B cell (primary cell): ENCODE data around the gene PRRX1. TPM values are rescaled to one million over a fixed set of nuclear protein-coding genes. Genes with fewer than 3 reads are reported as not detected.

Experiments used
- ATAC-seq: fragments of 200-7000 bp; cut with Tn5 transposase; one replicate; pipeline ENCODE4 v1.10.0; 2021; ENCODE audit warnings: low read depth, mild to moderate bottlenecking, moderate number of reproducible peaks, moderate library complexity
- CTCF ChIA-PET: fragments of 350-600 bp; sonication (Branson Sonifier 250); formaldehyde crosslinking; loops from one replicate; lab custom pipeline; 2021; ENCODE audit warnings: antibody characterized with exemption, inconsistent platforms; lab: Charles Lee
- POLR2A ChIA-PET: fragments of 350-600 bp; sonication (Branson Sonifier 250); formaldehyde crosslinking; loops from one replicate; lab custom pipeline; 2021; ENCODE audit warnings: antibody characterized with exemption; lab: Charles Lee
- DNase-seq: peaks from one replicate; pipeline ENCODE4 v3.0.0; 2013
- H2AFZ ChIP-seq: 2 replicates; pipeline ENCODE4 v1.6.1; 2012; ENCODE audit warnings: mild to moderate bottlenecking, low read depth, low read length; ENCODE audit not compliant: insufficient read depth, poor library complexity, severe bottlenecking
- H3K27ac ChIP-seq, 2 donors: 1 replicate in 1 of 2; 2 replicates in 1 of 2; pipeline ENCODE4 v1.5.1; 2012 to 2013; ENCODE audit warnings: low read length in 2 of 2, mild to moderate bottlenecking in 2 of 2, moderate library complexity in 1 of 2
- H3K27me3 ChIP-seq, 4 experiments: fragments of 200-600 bp in 1 of 4; sonication (generic) in 1 of 4; replicated peaks in 1 of 4; 1 replicate in 2 of 4; 2 replicates in 2 of 4; pipeline versions ENCODE4 v1.6.1 to v1.7.0; 2013 to 2016; ENCODE audit warnings: low read length in 3 of 4, mild to moderate bottlenecking in 2 of 4, mixed read lengths in 1 of 4, moderate library complexity in 1 of 4; ENCODE audit not compliant: insufficient read depth in 4 of 4, control insufficient read depth in 3 of 4; ENCODE audit errors: control extremely low read depth in 1 of 4
- H3K36me3 ChIP-seq, 2 experiments: replicated peaks in 1 of 2; 1 replicate in 1 of 2; 2 replicates in 1 of 2; pipeline versions ENCODE4 v1.6.1 to v1.7.1; 2013; ENCODE audit warnings: low read length in 1 of 2; ENCODE audit not compliant: insufficient read depth in 2 of 2, control insufficient read depth in 1 of 2; ENCODE audit errors: control extremely low read depth in 1 of 2, extremely low read depth in 1 of 2
- H3K4me1 ChIP-seq, 2 donors: fragments of 200-600 bp in 1 of 2; sonication (generic) in 1 of 2; 1 replicate in 1 of 2; 2 replicates in 1 of 2; pipeline versions ENCODE4 v1.5.1 to v1.6.1; 2013 to 2017; ENCODE audit warnings: low read length in 2 of 2; ENCODE audit not compliant: control insufficient read depth in 2 of 2, insufficient read depth in 2 of 2
- H3K4me2 ChIP-seq: replicated peaks from 2 replicates; pipeline ENCODE3; 2012; ENCODE audit warnings: mild to moderate bottlenecking, low read depth, low read length; ENCODE audit not compliant: poor library complexity, severe bottlenecking
- H3K4me3 ChIP-seq, 5 experiments: fragments of 200-600 bp in 1 of 5; sonication (generic) in 1 of 5; 1 replicate in 3 of 5; 2 replicates in 2 of 5; pipeline versions ENCODE4 v1.5.1 to v1.7.0; 2011 to 2016; ENCODE audit warnings: low read length in 4 of 5, mild to moderate bottlenecking in 4 of 5, low read depth in 2 of 5, control low read depth in 1 of 5, moderate library complexity in 1 of 5; ENCODE audit not compliant: insufficient read depth in 1 of 5; ENCODE audit errors: control extremely low read depth in 1 of 5, extremely low read depth in 1 of 5
- H3K79me2 ChIP-seq: fragments of 200-600 bp; sonication (generic); one replicate; pipeline ENCODE4 v1.6.0; 2016; ENCODE audit warnings: low read length; ENCODE audit not compliant: control insufficient read depth, insufficient read depth
- H3K9ac ChIP-seq: fragments of 200-600 bp; sonication (generic); 2 replicates; pipeline ENCODE4 v1.6.1; 2017; ENCODE audit warnings: mild to moderate bottlenecking, low read length, moderate library complexity
- H3K9me3 ChIP-seq, 3 donors: one replicate each; pipeline versions ENCODE4 v1.6.1 to v1.7.1; 2013; ENCODE audit warnings: low read length in 2 of 3; ENCODE audit not compliant: control insufficient read depth in 2 of 3, insufficient read depth in 1 of 3; ENCODE audit errors: control extremely low read depth in 1 of 3
- H4K20me1 ChIP-seq: 2 replicates; pipeline ENCODE4 v1.6.0; 2012; ENCODE audit warnings: mild to moderate bottlenecking, low read length; ENCODE audit not compliant: insufficient read depth, control insufficient read depth, poor library complexity, severe bottlenecking
- H3K27ac Mint-ChIP-seq: one replicate; pipeline ENCODE4 v1.8.0; 2021; ENCODE audit warnings: mixed read lengths
- H3K27me3 Mint-ChIP-seq: one replicate; pipeline ENCODE4 v1.8.0; 2021; ENCODE audit warnings: mixed read lengths
- H3K4me1 Mint-ChIP-seq: one replicate; pipeline ENCODE4 v1.8.0; 2021; ENCODE audit warnings: mixed read lengths
- H3K4me3 Mint-ChIP-seq: one replicate; pipeline ENCODE4 v1.8.0; 2021; ENCODE audit warnings: mixed read lengths
- H3K9me3 Mint-ChIP-seq: one replicate; pipeline ENCODE4 v1.8.0; 2022; ENCODE audit warnings: mixed read lengths; ENCODE audit not compliant: insufficient read depth
- EZH2 ChIP-seq: IDR thresholded peaks from 2 replicates; pipeline ENCODE4 v1.6.1; 2012; ENCODE audit warnings: borderline replicate concordance, low read depth, mild to moderate bottlenecking, moderate library complexity, low read length; ENCODE audit not compliant: insufficient read depth, poor library complexity, severe bottlenecking
- WGBS: methylation state at CpG from one replicate; pipeline ENCODE4 v1.1.5; 2013; ENCODE audit warnings: missing lambda C conversion rate; ENCODE audit not compliant: insufficient coverage; 5-methylcytosine and 5-hydroxymethylcytosine counted together
- intact Hi-C: fragments of 100-400 bp; cut with micrococcal nuclease; formaldehyde crosslinking; loops from one replicate; pipeline ENCODE4 v1.10.0; 2022
- polyA plus RNA-seq: library from polyadenylated mRNA; depleted of rRNA; stranded (reverse); fragments of >200 nt; gene quantifications from 2 replicates; pipeline ENCODE4 v1.2.3, GENCODE V29; 2012
- total RNA-seq, 2 donors: library from RNA; stranded (reverse); fragments of 120-200 nt in 1 of 2; gene quantifications; 1 replicate in 1 of 2; 2 replicates in 1 of 2; pipeline versions ENCODE4 v1.2.3 to v1.2.4, GENCODE V29; 2013 to 2022
- TF ChIP-seq, protein P1 (sequence below): fragments of 200-600 bp; IDR thresholded peaks from one replicate; pipeline ENCODE4 v1.8.0; 2022; ENCODE audit warnings: antibody characterized with exemption, mild to moderate bottlenecking

The PRRX1 gene
- total and polyA plus RNA-seq, 2 donors (not counting 1 experiment from before 2014, with no cell fraction given): not detected

DNA sequence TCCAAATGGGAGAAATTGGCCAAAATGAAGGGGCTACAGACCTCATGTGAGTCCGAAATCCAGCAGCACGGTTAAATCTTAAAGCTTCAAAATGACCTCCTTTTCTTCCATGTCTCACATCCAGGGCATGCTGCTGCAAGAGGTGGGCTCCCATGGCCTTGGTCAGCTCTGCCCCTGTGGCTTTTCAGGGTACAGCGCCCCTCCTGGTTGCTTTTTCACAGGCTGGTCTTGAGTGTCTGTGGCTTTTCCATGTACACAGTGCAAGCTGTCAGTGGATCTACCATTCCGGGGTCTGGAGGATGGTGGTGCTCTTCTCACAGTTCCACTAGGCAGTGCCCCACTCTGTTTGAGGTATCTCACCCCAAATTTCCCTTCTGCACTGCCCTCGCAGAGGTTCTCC, 78.7 kb downstream of the PRRX1 start:
- 77% methylated on average over 5 of the region's 5 CpGs for WGBS
- ChIA-PET CTCF (no interaction called here), POLR2A (no interaction called here)
- Histone ChIP-seq H3K79me2 (no peaks in the 10 kb centered on the region), H3K36me3 (no peaks in the 10 kb centered on the region), H3K4me1 (no peaks in the 10 kb centered on the region), H3K9me3 (peaks cover 0 to 12% (median 3%) of the 10 kb centered on the region in 3 donors), H2AFZ (no peak overlapping the region), H3K4me3 (no peak overlapping the region), H3K27me3 (peaks cover 0 to 4% (median 0%) of the 10 kb centered on the region in 4 experiments), H3K27ac (no peak overlapping the region), H4K20me1 (no peaks in the 10 kb centered on the region), H3K9ac (no peak overlapping the region), H3K4me2 (no peak overlapping the region)
- intact Hi-C loops: no loop called here
- H3K9me3 Mint-ChIP-seq: peaks cover 5% of the 10 kb centered on the region
- ATAC-seq (no peak), DNase-seq (no peak)
- TF ChIP-seq, protein P1, sequence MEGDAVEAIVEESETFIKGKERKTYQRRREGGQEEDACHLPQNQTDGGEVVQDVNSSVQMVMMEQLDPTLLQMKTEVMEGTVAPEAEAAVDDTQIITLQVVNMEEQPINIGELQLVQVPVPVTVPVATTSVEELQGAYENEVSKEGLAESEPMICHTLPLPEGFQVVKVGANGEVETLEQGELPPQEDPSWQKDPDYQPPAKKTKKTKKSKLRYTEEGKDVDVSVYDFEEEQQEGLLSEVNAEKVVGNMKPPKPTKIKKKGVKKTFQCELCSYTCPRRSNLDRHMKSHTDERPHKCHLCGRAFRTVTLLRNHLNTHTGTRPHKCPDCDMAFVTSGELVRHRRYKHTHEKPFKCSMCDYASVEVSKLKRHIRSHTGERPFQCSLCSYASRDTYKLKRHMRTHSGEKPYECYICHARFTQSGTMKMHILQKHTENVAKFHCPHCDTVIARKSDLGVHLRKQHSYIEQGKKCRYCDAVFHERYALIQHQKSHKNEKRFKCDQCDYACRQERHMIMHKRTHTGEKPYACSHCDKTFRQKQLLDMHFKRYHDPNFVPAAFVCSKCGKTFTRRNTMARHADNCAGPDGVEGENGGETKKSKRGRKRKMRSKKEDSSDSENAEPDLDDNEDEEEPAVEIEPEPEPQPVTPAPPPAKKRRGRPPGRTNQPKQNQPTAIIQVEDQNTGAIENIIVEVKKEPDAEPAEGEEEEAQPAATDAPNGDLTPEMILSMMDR: no peak
- no peak for TF ChIP-seq EZH2
- no peaks in the 10 kb centered on the region for H3K4me1 Mint-ChIP-seq
- H3K4me3 Mint-ChIP-seq: no peak overlapping the region
- H3K27me3 Mint-ChIP-seq: peaks cover 1% of the 10 kb centered on the region
- no peak overlapping the region for H3K27ac Mint-ChIP-seq

DNA sequence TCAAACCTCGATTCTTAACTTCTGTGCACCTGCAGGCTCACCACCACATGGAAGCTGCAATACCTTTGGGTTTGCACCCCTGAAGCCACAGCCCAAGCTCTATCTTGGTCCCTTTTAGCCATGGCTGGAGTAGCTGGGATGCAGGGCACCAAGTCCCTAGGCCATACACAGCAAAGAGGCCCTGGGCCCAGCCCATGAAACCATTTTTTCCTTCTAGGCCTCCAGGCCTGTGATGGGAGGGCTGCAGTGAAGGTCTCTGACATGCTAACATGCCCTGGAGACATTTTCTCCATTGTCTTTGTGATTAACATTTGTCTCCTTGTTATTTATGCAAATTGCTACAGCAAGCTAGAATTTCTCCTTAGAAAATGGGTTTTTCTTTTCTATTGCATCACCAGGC, 79.2 kb downstream of the PRRX1 start:
- no peak overlapping the region for H3K4me3 Mint-ChIP-seq
- H3K9me3 Mint-ChIP-seq: peaks cover 5% of the 10 kb centered on the region
- H3K27me3 Mint-ChIP-seq: no peaks in the 10 kb centered on the region
- TF ChIP-seq, protein P1: no peak
- no peak for TF ChIP-seq EZH2
- no peak overlapping the region for H3K4me3 ChIP-seq
- no peaks in the 10 kb centered on the region for H3K4me1 ChIP-seq
- peaks cover 0 to 12% (median 3%) of the 10 kb centered on the region in 3 donors for H3K9me3 ChIP-seq
- H2AFZ ChIP-seq: no peak overlapping the region
- H3K27ac ChIP-seq: no peak overlapping the region
- no peak overlapping the region for H3K9ac ChIP-seq
- no peak overlapping the region for H3K4me2 ChIP-seq
- peaks cover 0 to 3% (median 0%) of the 10 kb centered on the region in 4 experiments for H3K27me3 ChIP-seq
- WGBS: 82% methylated on average over 1 of the region's 1 CpG
- no peak for DNase-seq
- no peaks in the 10 kb centered on the region for H3K79me2 ChIP-seq
- H4K20me1 ChIP-seq: no peaks in the 10 kb centered on the region
- ChIA-PET CTCF (no interaction called here), POLR2A (no interaction called here)
- intact Hi-C loops: no loop called here
- H3K27ac Mint-ChIP-seq: no peak overlapping the region
- H3K4me1 Mint-ChIP-seq: no peaks in the 10 kb centered on the region
- ATAC-seq: no peak
- H3K36me3 ChIP-seq: no peaks in the 10 kb centered on the region
